ENCODE measurements around the gene RNF41. TPM values are rescaled to one million over a fixed set of nuclear protein-coding genes. Genes with fewer than 3 reads are reported as not detected.

RNF41 gene
- total and polyA plus RNA-seq, 2 of the 13 experiments (the other 11 are each of a cell fraction or from before 2014, with no cell fraction given): 27.1 to 39.4 TPM

DNA sequence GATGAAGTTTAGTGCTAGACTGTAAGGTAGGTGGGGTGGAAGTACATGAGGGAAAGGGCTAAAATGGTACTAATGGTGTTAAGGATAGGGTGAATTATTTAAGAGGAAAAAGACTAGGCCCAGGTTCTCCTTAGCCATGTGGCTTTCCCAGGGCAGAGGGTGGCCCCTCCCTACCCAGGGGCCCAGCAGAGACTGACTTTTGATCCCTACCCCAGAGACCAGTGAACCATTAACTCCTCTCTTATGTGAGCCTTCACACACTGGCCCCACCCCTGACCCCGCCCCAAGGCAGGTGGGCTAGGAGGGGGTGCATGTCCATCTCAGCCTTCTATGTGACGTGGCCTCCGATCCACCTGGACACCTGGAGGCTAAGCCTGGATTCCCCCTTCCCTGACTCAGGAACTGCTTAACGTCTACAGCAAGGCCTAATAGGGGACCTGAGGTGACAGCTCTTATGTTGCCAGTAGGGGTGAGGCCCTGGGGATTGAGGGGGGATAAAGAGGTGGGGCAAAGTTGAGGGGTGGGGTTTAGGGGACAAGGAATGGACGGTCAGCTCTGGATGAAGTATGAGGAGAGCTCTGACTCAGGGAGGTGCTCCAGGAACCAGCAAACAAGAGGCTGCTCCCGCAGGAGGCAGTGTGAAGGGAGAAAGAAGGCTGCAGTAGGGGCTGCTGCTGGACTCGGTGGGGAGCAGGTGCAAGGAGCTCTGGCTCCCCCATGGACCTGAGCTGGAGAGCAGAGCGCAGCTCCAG is 8.9 kb upstream of the RNF41 start (continued):
- TF ChIP-seq LCORL (IDR thresholded peaks at IDR 0.05): no peak
- TF ChIP-seq LCORL (CRISPR knock-in tag; IDR thresholded peaks at IDR 0.05): peak; percentile 59; the same call in 1 of the 2 replicates
- TF ChIP-seq RFXAP (CRISPR knock-in tag; IDR thresholded peaks at IDR 0.05; ENCODE audit: borderline replicate concordance): peak; percentile 53
- TF ChIP-seq SIX1 (CRISPR knock-in tag; IDR thresholded peaks at IDR 0.05; ENCODE audit: borderline replicate concordance): no peak
- TF ChIP-seq ZNF556 (CRISPR knock-in tag; IDR thresholded peaks at IDR 0.05; ENCODE audit: borderline replicate concordance): peak; percentile 81; the same call in 1 of the 2 replicates
- TF ChIP-seq, protein P1, sequence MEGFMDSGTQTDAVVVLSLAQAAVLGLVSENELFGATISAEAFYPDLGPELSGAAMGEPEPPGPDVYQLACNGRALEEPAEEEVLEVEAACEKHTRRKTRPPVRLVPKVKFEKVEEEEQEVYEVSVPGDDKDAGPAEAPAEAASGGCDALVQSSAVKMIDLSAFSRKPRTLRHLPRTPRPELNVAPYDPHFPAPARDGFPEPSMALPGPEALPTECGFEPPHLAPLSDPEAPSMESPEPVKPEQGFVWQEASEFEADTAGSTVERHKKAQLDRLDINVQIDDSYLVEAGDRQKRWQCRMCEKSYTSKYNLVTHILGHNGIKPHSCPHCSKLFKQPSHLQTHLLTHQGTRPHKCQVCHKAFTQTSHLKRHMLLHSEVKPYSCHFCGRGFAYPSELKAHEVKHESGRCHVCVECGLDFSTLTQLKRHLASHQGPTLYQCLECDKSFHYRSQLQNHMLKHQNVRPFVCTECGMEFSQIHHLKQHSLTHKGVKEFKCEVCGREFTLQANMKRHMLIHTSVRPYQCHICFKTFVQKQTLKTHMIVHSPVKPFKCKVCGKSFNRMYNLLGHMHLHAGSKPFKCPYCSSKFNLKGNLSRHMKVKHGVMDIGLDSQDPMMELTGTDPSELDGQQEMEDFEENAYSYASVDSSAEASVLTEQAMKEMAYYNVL (CRISPR knock-in tag; IDR thresholded peaks at IDR 0.05; ENCODE audit: borderline replicate concordance): peak; percentile 30; the same call in 1 of the 2 replicates
- TF ChIP-seq HMGXB4 (CRISPR knock-in tag; IDR thresholded peaks at IDR 0.05; ENCODE audit: borderline replicate concordance in 1 of 2, low read depth in 1 of 2): peak in 1 of 2 experiments; percentile 54; a peak in 2 of 4 replicates
- TF ChIP-seq BRCA1 (CRISPR knock-in tag; IDR thresholded peaks at IDR 0.05): 0 out of 2 replicates have a peak, but pooled peaks have one; percentile 49
- peak; percentile 72 for TF ChIP-seq SAP130 (CRISPR knock-in tag; IDR thresholded peaks at IDR 0.05; ENCODE audit: low read depth)
- peak; percentile 88 for TF ChIP-seq PPARG (CRISPR knock-in tag; conservative IDR thresholded peaks at IDR 0.05)
- TF ChIP-seq MED8 (CRISPR knock-in tag; IDR thresholded peaks at IDR 0.05; ENCODE audit: insufficient replicate concordance): no peak
- TF ChIP-seq ATF7 (IDR thresholded peaks at IDR 0.05): no peak
- peak; percentile 50; the same call in 1 of the 2 replicates for TF ChIP-seq ATF7 (CRISPR knock-in tag; IDR thresholded peaks at IDR 0.05)
- TF ChIP-seq, protein P2, sequence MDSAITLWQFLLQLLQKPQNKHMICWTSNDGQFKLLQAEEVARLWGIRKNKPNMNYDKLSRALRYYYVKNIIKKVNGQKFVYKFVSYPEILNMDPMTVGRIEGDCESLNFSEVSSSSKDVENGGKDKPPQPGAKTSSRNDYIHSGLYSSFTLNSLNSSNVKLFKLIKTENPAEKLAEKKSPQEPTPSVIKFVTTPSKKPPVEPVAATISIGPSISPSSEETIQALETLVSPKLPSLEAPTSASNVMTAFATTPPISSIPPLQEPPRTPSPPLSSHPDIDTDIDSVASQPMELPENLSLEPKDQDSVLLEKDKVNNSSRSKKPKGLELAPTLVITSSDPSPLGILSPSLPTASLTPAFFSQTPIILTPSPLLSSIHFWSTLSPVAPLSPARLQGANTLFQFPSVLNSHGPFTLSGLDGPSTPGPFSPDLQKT (CRISPR knock-in tag; IDR thresholded peaks at IDR 0.05; ENCODE audit: borderline replicate concordance): no peak
- no peak for TF ChIP-seq NR2C2 (CRISPR knock-in tag; IDR thresholded peaks at IDR 0.05; ENCODE audit: borderline replicate concordance)
- TF ChIP-seq ZSCAN22 (CRISPR knock-in tag; IDR thresholded peaks at IDR 0.05): no peak
- no peak for TF ChIP-seq ZNF879 (CRISPR knock-in tag; IDR thresholded peaks at IDR 0.05)
- TF ChIP-seq ZNF34 (CRISPR knock-in tag; IDR thresholded peaks at IDR 0.05; ENCODE audit: borderline replicate concordance): no peak
- peak; percentile 21; the same call in 1 of the 2 replicates for TF ChIP-seq SALL2 (CRISPR knock-in tag; IDR thresholded peaks at IDR 0.05)
- peak; percentile 62; the same call in 1 of the 2 replicates for TF ChIP-seq CREM (IDR thresholded peaks at IDR 0.05)
- TF ChIP-seq CREM (CRISPR knock-in tag; IDR thresholded peaks at IDR 0.05): no peak
- TF ChIP-seq MXD4 (CRISPR knock-in tag; IDR thresholded peaks at IDR 0.05): no peak; the same call in 1 of the 2 replicates
- peak in 1 of 2 experiments; percentile 13; a peak in 1 of 4 replicates for TF ChIP-seq NR2F1 (CRISPR knock-in tag; IDR thresholded peaks at IDR 0.05)
- TF ChIP-seq HMGA1 (CRISPR knock-in tag; conservative IDR thresholded peaks at IDR 0.05): no peak
- no peak for TF ChIP-seq ZNF335 (CRISPR knock-in tag; IDR thresholded peaks at IDR 0.05)

Data from HepG2 (cell line).